Hematopoietic multipotent progenitor cell treated with erythropoietin and hydrocortisone succinate and interleukin-3 and kit ligand, for 8 days (in vitro differentiated cells): ENCODE results near the gene MST1R.

Source experiments
- DNase-seq: peaks from one replicate; pipeline ENCODE4 v3.0.0-alpha.2; 2015

Gene MST1R

DNA sequence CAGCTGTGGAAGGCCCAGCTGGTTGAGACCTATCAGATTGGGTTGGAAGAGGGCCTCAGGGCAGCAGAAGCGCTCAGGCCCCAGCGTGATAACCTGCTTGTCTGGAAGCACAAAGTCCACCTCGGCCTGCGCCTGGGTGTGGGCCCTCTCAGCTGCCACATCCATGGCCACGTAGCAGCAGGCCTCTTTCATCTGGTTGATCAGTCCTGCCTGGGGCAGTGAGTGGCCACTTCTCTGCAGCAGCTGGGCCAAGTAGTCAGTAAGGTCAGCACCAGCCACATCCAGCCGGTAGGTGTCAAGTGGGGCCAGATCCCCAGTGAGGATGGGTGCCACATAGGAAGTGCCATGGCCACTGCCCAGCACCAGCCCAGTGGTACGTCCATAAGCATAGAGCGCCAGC, 30.1 kb downstream of the MST1R start:
- no peak for DNase-seq

- DNase-seq, result no peak
Measured at GRCh38 chr3:49872801-49873281, 30.8 kb downstream of the MST1R start.

GRCh38 chr3:49871531-49872153, 32.0 kb downstream of the MST1R start:
- no peak for DNase-seq

GRCh38 chr3:49869525-49870126, 34.0 kb downstream of the MST1R start, which contains the start of gene CAMKV:
CAMKV (minus strand) TSS chr3:49869906; CDS start chr3:49862388, 7,518 bp downstream.
- DNase-seq, result no peak

- no peak for DNase-seq
Measured at GRCh38 chr3:49868862-49869466, 34.7 kb downstream of the MST1R start.

DNA sequence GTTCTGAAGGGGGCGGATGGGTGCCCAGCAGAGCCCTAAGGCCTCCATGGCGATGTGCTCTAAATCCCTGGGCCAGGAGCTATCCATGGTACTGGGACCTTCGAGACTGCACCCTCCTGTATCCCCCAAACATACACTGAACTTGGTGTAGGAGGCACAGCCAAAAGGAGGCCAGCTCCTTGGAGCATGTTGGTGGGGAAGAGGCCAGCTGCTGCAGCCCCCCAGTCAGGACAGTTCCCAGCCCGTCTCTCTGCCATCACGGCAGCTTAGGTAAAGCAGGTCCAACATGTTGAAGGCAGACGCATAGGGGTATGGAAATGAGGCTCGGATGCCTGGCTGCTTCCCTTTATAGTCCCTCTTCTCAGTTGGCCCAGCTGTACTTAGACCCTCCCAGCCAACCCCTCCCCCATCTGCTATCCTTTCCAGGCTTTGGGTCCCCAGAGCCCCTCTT, 35.8 kb downstream of the MST1R start:
- DNase-seq, result peak; percentile 60

DNA sequence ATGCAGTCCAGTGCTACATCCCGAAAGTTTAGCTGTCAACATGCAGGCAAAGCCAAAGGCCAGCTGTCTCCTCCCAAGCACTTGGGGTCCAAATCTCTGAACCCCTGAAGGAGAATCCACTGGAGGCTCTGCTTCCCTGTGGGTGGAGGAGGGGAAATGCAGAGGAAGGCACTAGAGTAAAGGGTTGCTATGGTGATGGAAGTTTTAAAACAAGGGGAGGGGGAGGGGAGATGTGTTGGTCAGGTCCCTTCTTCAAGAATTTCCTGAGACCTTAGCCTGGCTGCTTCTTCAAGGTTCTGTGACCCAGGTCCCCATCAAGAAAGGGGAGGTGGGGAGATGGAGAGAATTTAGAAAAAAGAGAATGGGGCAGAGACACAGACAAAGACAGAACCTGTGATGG, 36.3 kb downstream of the MST1R start:
- DNase-seq, result no peak

DNA sequence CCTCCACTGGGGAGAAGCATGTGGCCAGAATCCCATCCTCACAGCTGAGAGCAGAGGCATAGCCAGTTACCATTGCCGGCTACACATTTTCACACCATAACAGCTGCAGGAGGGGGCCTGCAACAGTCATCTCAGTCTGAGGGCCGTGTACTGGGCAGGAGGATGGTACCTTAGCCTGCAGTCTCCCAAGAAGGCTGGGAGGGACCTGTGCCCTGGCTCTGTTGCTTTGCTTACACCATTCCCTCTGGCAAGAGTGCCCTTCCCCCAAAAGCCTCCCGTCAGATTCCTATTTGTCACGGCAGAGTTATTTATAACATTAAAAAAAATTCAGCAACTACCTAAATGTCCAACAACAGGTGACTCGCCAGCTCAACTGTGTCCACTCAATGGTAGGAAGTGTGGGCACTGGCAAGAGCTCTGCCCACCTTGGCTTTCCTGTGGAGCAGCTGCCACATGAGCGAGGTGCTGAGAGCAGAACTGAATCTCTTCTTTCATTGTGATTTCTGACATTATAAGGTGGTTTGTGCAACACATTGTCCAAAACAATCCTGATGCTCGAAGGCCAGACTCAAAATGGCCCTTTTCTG, 38.4 kb downstream of the MST1R start:
- no peak for DNase-seq

GRCh38 chr3:49864505-49864904, 39.2 kb downstream of the MST1R start:
- DNase-seq, result no peak

GRCh38 chr3:49859576-49860305, 43.9 kb downstream of the MST1R start:
- no peak for DNase-seq

- peak; percentile 94 for DNase-seq
Measured at GRCh38 chr3:49856181-49857005, 47.3 kb downstream of the MST1R start, which contains the start of gene TRAIP. TRAIP (minus strand) TSS chr3:49856564; CDS start chr3:49856453, 111 bp downstream.

- DNase-seq, result no peak
Measured at GRCh38 chr3:49855662-49856061, 48.0 kb downstream of the MST1R start.

GRCh38 chr3:49845694-49846093, 58.0 kb downstream of the MST1R start:
- no peak for DNase-seq

DNA sequence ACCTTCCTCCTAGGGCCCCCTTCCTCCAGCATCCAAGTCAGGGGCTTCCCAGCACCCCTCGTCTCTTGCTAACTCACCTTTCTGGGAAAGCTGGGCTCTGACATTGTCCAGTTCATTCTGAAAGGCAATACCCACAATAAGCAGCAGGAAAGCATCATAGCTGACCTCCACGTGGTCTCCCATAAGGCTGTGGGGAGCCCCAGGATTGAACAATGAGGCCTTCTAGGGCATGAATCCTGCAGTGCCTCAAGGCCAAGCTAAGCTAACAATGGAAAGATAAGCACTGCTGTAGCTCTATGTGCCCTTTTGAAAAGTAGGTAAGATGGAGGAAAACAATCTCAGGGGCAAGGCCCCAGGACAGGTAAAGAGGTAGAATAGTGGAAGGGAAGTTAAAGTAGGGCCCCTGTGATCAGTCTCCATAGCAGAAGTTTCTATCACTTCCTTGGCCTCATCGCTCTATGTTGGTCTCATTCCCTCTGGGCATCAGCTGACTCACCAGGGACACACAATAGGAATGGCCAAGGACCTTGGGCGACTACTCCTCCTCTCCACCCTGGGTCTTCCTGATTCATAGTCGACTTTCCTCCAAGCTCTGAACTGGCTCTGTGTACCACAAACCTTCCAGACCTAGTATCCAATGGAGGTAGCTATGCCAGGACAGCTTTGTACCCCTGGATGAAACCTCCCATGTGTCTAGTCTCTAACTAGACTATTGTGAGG, 59.0 kb downstream of the MST1R start:
- DNase-seq, result no peak

- no peak for DNase-seq
Measured at GRCh38 chr3:49842843-49843517, 60.7 kb downstream of the MST1R start.

- no peak for DNase-seq
Measured at GRCh38 chr3:49841806-49842205, 61.9 kb downstream of the MST1R start.

GRCh38 chr3:49841126-49841696, 62.5 kb downstream of the MST1R start:
- peak; percentile 49 for DNase-seq

- no peak for DNase-seq
Measured at GRCh38 chr3:49840388-49840787, 63.3 kb downstream of the MST1R start.

GRCh38 chr3:49839193-49839809, 64.4 kb downstream of the MST1R start:
- DNase-seq, result peak; percentile 87
